Measurements from ENCODE around the gene PRSS33. TPM values are rescaled to one million over a fixed set of nuclear protein-coding genes. Genes with fewer than 3 reads are reported as not detected.

The PRSS33 gene
- total RNA-seq, 1 experiment from 2014 or later, result not detected

DNA sequence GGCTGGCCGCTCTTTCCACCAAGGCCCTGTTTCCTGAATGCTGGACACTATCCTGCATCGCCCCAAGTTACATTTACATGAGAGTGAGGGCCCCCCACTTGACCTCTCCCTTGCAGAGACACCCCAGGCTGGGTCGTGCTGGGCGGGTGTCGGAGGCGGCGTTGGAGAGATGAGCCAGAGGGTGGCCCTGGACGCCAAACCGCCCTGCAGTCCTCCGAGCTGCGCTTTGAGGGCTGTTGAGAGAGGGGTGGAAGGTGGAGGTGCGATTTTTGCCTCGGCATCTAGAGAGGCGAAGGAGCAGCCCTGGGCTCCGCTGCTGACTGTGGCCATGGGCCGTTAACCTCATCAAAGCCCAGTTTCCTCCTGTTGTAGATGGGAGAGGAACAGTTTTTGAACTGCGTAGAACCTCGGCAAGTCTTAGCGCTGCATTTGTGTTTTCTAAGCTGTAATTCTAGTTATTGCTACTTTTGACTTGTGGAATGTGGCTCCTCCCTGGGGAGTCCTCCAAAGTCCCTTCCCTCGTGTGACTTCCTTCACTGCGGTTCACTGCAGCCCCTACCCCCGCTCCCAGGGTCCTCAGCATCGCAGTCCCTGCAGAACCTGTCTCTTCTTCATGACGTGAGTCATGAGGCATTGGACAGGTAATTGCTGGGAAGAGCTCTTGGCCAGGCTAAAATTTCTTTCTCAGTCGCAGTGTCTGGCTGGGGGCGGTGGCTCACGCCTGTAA is 9.3 kb downstream of the PRSS33 start:
- no peak for DNase-seq (ENCODE audit: low read depth)

GRCh38 chr16:2777231-2777902 is 10.0 kb downstream of the PRSS33 start, which contains the start of gene ELOB:
ELOB (minus strand) TSS chr16:2777280; CDS start chr16:2777239, 41 bp downstream.
- DNase-seq (ENCODE audit: low read depth), result peak; percentile 61

GRCh38 chr16:2776500-2777139 is 10.7 kb downstream of the PRSS33 start:
- DNase-seq (ENCODE audit: low read depth), result no peak

DNA sequence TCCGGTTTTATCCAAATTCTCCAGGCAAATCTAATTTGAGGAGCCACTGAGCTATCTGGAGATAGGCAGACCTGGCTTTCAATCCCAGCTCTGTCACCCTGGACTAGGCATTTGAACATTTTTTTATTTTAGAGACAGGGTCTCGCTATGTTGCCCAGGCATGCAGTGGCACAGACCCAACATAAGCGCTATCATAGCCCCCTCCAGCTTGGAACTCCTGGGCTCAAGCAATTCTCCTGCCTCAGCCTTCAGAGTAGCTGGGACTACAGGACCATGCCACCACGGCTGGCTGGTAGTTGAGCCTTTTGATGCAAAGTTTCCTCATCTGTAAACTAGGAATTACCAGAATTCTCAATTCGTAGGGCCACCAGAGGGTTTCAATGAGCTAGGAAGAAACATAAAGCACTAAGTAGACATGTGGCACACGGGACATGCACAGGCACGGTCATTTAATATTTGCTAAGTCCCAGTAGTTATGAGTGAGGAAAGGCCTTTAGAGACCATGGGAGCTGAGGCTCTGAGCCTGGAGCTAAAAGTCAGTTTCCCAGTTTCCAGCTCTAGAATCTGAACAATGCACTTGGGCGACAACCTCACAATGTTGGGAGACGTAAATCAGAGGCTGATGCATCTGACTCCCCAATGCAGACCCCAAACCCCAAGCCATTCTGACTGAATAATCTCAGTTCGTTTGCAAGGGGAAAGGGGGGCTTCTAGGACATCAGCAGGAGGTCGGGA is 11.4 kb downstream of the PRSS33 start:
- DNase-seq (ENCODE audit: low read depth), result no peak

DNA sequence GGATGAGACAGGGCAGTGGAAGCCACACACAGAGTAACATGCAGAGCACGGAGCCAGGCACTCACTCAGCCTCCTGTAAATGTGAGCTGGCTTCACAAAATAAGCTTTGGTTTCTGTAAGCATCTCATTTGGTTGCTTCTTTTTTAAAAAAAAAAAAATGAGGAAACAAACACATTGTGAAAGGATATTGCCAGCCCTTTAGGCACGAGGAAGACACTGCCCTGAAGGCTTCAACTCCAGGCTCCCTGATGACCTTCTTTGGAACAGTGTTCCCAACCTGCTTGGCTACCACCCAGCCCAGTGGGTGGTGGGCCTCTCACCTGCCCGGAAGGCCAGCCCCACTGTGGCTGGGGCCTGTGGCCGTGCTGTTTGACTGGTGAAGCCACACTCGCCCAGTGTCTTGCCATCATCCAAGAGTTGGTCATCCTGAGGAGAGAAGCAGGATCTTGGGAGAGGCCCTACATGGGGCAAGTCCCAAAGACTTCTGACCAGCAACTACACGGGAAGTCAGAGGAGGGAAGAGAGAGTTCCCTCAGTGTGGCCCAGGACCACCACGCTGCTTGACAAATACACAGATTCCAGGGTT is 12.1 kb downstream of the PRSS33 start:
- no peak for DNase-seq (ENCODE audit: low read depth)

DNA sequence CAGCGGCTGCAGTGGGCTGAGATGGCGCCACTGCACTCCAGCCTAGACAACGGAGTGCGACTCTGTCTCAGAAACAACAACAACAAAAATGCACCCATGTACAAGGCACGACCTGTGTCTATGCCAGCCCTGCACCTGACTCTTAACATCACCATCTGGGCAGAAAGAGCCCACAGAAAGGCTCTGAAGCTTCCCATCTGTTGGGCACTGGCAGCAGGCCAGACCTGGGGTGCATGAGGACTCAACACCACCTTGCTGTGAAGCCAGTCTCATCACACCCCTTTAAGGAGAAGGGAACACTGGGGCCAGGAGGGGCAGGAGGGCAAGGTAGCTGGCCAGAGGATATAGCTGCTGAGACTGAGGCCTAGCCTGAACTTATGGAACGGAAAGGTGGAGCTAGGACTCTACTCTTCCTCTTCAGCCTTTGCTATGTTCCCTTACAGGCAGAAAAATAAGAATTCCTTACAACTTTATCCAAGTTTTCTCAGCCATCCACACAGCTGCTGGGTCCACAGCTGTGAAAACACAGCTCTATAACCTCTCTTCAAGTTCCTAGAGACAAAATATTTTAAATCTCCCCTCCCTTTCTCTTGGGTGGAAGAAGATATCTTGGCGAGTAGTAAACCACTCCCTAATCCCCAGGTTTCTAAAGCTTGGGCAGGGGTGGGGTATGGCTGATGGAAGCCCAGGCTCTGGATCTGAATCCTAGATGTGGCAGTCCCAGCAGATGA is 13.0 kb downstream of the PRSS33 start:
- no peak for DNase-seq (ENCODE audit: low read depth)

DNA sequence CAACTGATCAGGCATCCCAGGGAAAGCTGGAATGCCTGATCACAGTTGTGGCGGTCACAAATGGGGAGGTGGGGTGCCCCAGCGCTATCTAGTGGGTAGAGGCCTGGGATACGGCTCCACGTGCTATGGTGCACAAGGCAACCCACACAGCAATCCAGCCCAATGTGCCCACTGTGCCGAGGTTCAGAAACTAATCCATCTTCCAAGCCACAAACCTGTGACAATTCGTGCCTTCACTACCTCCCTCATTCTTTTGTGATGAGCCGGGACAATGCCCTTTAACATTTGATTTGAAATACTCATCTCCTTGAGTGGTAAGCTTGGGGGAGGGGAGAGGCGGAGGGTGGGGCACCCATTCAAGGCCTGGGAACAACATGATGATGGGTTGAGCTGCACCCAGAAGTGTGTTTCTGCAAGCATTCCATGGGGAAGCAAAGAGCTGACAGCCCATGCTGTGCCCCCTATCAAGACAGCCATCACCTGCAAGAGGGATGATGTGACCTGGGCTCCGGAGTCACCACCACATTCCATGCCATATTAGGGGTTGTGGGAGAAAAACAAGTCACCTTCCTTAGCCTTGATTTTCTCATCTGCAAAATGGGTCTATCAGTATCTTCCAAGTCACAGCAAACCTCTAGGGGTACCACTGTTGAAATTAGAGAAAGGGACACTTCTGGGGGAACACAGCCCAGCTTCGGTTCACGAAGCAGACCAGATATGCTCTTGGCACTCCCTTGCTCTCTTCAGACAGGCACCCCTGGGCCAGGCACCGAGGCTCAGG is 14.0 kb downstream of the PRSS33 start:
- DNase-seq (ENCODE audit: low read depth), result no peak

- no peak for DNase-seq (ENCODE audit: low read depth)
Observed at GRCh38 chr16:2771496-2772402, 15.6 kb downstream of the PRSS33 start.

DNA sequence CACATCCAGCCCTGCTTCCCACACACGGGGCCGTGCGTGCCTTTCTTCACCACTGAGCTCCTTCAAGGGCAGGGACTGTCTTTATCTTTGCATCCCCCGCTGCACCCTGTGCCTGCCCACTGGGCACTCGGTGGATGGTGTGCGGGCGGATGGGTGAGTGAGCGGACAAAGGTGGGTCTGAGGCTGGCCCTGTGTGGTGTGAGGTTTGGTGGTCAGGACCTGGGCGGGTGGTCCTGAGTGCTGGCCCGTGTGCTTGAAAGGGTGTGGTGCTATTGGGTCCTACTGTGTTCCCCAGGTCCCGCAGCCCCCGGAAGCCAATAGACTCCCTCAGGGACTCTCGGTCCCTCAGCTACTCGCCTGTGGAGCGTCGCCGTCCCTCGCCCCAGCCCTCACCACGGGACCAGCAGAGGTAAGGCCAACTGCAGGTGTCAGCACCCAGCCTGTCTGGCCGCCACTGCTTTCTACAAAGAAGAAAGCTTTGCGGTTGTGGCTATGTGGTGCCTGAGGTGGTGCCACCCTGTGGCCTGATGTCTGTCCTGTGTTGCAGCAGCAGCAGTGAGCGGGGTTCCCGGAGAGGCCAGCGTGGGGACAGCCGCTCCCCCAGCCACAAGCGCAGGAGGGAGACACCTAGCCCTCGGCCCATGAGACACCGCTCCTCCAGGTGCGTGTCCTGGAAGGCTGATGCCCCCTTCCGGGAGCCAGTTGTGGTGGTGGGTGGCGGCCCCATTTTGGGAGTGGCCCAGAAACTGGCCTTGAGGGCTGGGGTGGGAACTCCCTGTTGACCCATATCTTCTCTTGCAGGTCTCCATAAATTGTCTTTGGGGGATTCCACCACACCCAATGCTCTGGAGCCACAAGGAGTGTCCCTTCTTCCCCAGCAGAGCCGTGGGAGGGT is 17.1 kb downstream of the PRSS33 start:
- DNase-seq (ENCODE audit: low read depth), result no peak

DNA sequence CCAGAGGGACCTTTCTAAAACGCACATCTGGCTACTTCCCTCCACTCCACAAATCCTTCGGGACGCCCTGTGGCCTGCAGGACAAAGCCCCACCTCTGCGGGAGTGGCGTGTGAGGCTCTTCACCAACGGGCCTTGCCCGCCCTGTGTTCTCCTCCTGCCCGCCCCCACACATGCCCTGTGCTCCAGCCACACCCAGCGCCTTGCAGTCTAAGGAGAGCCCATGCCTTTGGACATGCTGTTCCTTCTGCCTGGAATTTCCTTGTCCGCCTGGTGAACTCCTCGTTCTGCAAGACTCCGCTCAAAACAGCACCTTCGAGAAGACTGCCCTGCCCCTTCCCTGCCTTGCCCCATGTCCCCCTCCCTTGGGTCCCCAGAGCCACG is 17.7 kb downstream of the PRSS33 start:
- no peak for DNase-seq (ENCODE audit: low read depth)

- no peak for DNase-seq (ENCODE audit: low read depth)
Observed at GRCh38 chr16:2769100-2769529, 18.2 kb downstream of the PRSS33 start.

- no peak for DNase-seq (ENCODE audit: low read depth)
Observed at GRCh38 chr16:2768403-2769089, 18.8 kb downstream of the PRSS33 start.

- no peak for DNase-seq (ENCODE audit: low read depth)
Observed at GRCh38 chr16:2767891-2768290, 19.5 kb downstream of the PRSS33 start.

GRCh38 chr16:2767140-2767731 is 20.1 kb downstream of the PRSS33 start:
- DNase-seq (ENCODE audit: low read depth), result no peak

GRCh38 chr16:2766430-2767139 is 20.8 kb downstream of the PRSS33 start:
- DNase-seq (ENCODE audit: low read depth), result no peak
